Neuron (in vitro differentiated cells): ENCODE data around the gene ANKRD17.
"Not testable (repeated sequence)": the region's sequence is repeated elsewhere in the genome, so short reads cannot be mapped to it uniquely, and the experiment has no call there.

Source experiments
- H2AFZ ChIP-seq: one replicate; pipeline ENCODE4 v1.6.1; 2013; ENCODE audit warnings: low read depth, mild to moderate bottlenecking, inconsistent platforms, low read length, moderate library complexity
- H3K27me3 ChIP-seq: one replicate; pipeline ENCODE4 v1.6.1; 2013; ENCODE audit warnings: low read length; ENCODE audit not compliant: insufficient read depth
- H3K36me3 ChIP-seq: one replicate; pipeline ENCODE4 v1.6.1; 2013; ENCODE audit warnings: low read length; ENCODE audit not compliant: insufficient read depth
- H3K4me1 ChIP-seq: one replicate; pipeline ENCODE4 v1.6.1; 2013; ENCODE audit warnings: low read length; ENCODE audit not compliant: insufficient read depth
- H3K4me3 ChIP-seq: 2 replicates; pipeline ENCODE4 v1.5.1; 2013; ENCODE audit warnings: mild to moderate bottlenecking, low read length, moderate library complexity
- H3K9me3 ChIP-seq: one replicate; pipeline ENCODE4 v1.6.1; 2013; ENCODE audit warnings: low read length

ANKRD17 gene

DNA sequence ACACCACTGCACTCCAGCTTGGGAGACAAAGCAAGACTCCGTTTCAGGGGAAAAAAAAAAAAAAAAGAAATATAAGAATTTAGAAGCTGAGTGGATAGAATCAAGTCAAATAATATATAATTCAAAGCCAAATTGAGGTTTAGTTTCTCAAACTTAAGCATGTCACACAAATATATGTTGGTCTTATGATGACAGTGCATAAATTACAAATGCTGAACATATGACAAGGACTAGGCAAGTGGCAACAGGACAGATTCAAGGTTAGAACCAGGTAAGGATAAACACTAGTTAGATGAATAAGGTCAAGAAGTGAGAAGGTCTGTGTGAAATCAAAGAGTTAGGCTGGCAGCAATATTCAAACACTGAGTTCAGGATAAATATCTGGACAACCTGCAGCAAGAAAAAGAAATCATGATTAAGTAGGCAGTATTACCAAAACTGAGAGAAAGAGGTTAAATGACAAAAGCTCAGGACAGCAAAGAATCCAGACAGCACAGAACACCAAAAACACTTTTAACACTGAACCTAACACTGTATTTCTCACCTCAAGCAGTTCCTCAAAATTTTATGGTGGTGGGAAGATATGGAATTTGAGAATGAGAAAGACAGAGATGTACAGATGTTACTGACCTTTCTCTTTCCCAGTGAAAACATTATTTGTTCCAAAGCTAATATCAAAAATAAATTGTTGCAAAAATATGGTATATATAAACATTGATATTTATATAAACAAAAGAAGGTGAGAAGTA lies 45.4 kb downstream of the ANKRD17 start:
- Histone ChIP-seq H3K4me3 (no peak overlapping the region), H2AFZ (no peak overlapping the region), H3K27me3 (no peaks in the 10 kb centered on the region), H3K4me1 (no peaks in the 10 kb centered on the region), H3K36me3 (peaks cover 20% of the 10 kb centered on the region), H3K9me3 (no peaks in the 10 kb centered on the region)

- Histone ChIP-seq H3K4me1 (no peaks in the 10 kb centered on the region), H3K4me3 (no peak overlapping the region), H3K36me3 (peaks cover 20% of the 10 kb centered on the region), H3K27me3 (no peaks in the 10 kb centered on the region), H3K9me3 (no peaks in the 10 kb centered on the region), H2AFZ (no peak overlapping the region)
Measured at GRCh38 chr4:73211968-73212367, 46.6 kb downstream of the ANKRD17 start.

- no peaks in the 10 kb centered on the region for H3K4me1 ChIP-seq
- no peak overlapping the region for H3K4me3 ChIP-seq
- no peaks in the 10 kb centered on the region for H3K27me3 ChIP-seq
- H3K9me3 ChIP-seq: no peaks in the 10 kb centered on the region
- peaks cover 14% of the 10 kb centered on the region for H3K36me3 ChIP-seq
- no peak overlapping the region for H2AFZ ChIP-seq
Measured at GRCh38 chr4:73208376-73208775, 50.2 kb downstream of the ANKRD17 start.

DNA sequence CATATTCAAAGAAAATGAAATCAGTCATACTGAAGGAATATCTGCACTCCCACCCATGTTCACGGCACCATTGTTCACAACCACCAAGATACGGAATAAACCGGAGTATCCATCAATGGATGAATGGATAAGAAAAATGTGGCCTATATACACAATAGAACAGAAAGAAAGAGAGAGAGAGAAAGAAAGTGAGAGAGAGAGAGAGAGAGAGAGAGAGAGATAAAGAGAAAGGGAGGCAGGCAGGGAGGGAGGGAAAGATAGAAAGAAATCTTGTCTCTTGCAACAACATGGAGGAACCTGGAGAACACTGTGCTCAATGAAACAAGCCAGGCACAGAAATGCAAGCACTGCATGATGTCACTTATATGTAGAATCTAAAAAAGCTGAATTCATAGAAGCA lies 52.4 kb downstream of the ANKRD17 start:
- Histone ChIP-seq H3K4me3 (no peak overlapping the region), H3K36me3 (peaks cover 6% of the 10 kb centered on the region), H2AFZ (no peak overlapping the region), H3K9me3 (no peaks in the 10 kb centered on the region), H3K4me1 (no peaks in the 10 kb centered on the region), H3K27me3 (no peaks in the 10 kb centered on the region)

- H3K9me3 ChIP-seq: no peaks in the 10 kb centered on the region
- no peak overlapping the region for H3K4me3 ChIP-seq
- peaks cover 4% of the 10 kb centered on the region for H3K36me3 ChIP-seq
- no peaks in the 10 kb centered on the region for H3K4me1 ChIP-seq
- no peaks in the 10 kb centered on the region for H3K27me3 ChIP-seq
- H2AFZ ChIP-seq: no peak overlapping the region
Measured at GRCh38 chr4:73205482-73205881, 53.1 kb downstream of the ANKRD17 start.

DNA sequence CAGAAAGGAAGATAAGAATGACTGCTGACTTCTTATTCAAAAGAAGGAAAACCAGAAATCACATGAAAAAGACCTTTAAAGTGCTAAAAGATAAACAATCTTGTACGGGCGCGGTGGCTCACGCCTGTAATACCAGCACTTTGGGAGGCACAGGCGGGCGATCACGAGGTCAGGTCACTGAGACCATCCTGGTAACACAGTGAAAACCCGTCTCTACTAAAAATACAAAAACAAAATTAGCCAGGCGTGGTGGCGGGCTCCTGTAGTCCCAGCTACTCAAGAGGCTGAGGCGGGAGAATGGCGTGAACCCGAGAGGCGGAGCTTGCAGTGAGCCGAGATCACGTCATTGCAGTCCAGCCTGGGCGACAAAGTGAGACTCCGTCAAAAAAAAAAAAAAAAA lies 54.6 kb downstream of the ANKRD17 start:
- H3K9me3 ChIP-seq, H3K36me3 ChIP-seq, H3K27me3 ChIP-seq, H2AFZ ChIP-seq, H3K4me3 ChIP-seq, H3K4me1 ChIP-seq: not testable (repeated sequence)

GRCh38 chr4:73197220-73197619 lies 61.4 kb downstream of the ANKRD17 start:
- H3K4me3 ChIP-seq: no peak overlapping the region
- H3K36me3 ChIP-seq: peaks cover 13% of the 10 kb centered on the region
- no peak overlapping the region for H2AFZ ChIP-seq
- H3K4me1 ChIP-seq: no peaks in the 10 kb centered on the region
- no peaks in the 10 kb centered on the region for H3K27me3 ChIP-seq
- no peaks in the 10 kb centered on the region for H3K9me3 ChIP-seq

GRCh38 chr4:73194064-73194463 lies 64.5 kb downstream of the ANKRD17 start:
- Histone ChIP-seq H3K27me3 (no peaks in the 10 kb centered on the region), H2AFZ (no peak overlapping the region), H3K4me1 (no peaks in the 10 kb centered on the region), H3K4me3 (no peak overlapping the region), H3K9me3 (no peaks in the 10 kb centered on the region), H3K36me3 (peaks cover 16% of the 10 kb centered on the region)

- peaks cover 15% of the 10 kb centered on the region for H3K36me3 ChIP-seq
- no peaks in the 10 kb centered on the region for H3K9me3 ChIP-seq
- no peaks in the 10 kb centered on the region for H3K27me3 ChIP-seq
- H3K4me3 ChIP-seq: no peak overlapping the region
- H3K4me1 ChIP-seq: no peaks in the 10 kb centered on the region
- H2AFZ ChIP-seq: no peak overlapping the region
Measured at GRCh38 chr4:73193659-73194058, 64.9 kb downstream of the ANKRD17 start.

DNA sequence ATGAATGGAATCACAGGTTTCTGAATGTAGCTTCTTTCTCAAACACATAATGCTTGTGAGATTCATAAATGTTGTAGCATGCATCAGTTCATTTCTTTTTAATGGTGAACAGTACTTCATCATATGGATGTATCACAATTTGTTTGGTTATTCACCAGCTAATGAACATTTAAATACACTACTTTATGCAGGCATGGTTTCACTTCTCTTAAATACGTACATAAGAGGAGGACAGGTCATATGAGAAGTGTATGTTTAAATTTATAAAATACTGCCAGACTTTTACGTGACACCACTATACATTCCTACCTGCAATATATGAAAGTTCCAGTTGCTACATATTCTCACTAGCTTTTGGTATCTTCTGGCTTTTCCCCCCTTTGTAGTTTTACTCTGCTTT lies 65.4 kb downstream of the ANKRD17 start:
- H3K36me3 ChIP-seq: peaks cover 15% of the 10 kb centered on the region
- no peaks in the 10 kb centered on the region for H3K4me1 ChIP-seq
- H3K9me3 ChIP-seq: no peaks in the 10 kb centered on the region
- H3K27me3 ChIP-seq: no peaks in the 10 kb centered on the region
- H2AFZ ChIP-seq: no peak overlapping the region
- H3K4me3 ChIP-seq: no peak overlapping the region

DNA sequence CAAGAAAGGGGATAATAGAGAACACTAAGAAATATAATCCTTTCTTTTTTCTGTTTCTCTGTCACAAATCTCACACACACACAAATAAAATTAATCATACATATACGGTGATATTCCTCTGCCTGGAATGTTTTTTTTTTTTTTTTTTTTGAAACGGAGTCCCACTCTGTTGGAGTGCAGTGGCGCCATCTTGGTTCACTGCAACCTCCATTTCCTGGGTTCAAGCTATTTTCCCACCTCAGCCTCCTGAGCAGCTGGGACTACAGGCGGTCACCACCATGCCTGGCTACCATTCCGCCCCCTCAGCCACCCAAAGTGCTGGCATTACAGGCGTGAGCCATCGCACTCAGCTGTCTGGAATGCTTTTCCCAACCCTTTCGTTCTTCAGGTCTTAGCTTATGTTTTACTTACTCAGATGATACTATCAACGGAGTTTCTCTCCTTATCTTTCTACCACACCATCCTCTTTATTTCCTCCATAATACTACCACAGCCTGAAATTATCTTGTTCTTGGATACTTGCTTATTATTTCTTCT lies 69.3 kb downstream of the ANKRD17 start:
- Histone ChIP-seq H3K9me3 (no peaks in the 10 kb centered on the region), H3K4me3 (no peak overlapping the region), H2AFZ (no peak overlapping the region), H3K4me1 (no peaks in the 10 kb centered on the region), H3K27me3 (no peaks in the 10 kb centered on the region), H3K36me3 (peaks cover 11% of the 10 kb centered on the region)

DNA sequence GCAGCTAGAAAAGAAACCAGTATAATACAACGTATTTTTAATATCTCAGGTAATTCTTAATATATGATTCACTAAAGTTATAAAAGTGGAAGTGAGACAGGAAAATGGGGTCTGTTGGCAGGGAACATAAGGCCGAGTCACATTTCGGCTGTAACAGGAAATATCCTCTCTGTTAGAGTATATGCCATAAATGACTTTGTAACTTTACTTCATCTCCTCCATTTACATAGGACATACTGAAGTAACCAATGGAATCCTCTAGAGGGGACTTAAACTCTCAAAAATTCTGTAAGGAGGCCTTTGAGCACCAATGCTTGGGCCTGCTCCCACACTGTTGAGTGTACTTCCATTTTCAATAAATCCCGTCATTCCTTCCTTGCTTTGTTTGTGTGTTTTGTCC lies 71.3 kb downstream of the ANKRD17 start:
- peaks cover 11% of the 10 kb centered on the region for H3K36me3 ChIP-seq
- H3K4me1 ChIP-seq: no peaks in the 10 kb centered on the region
- no peaks in the 10 kb centered on the region for H3K9me3 ChIP-seq
- H3K4me3 ChIP-seq: no peak overlapping the region
- H3K27me3 ChIP-seq: no peaks in the 10 kb centered on the region
- H2AFZ ChIP-seq: no peak overlapping the region

- H3K27me3 ChIP-seq: no peaks in the 10 kb centered on the region
- no peaks in the 10 kb centered on the region for H3K9me3 ChIP-seq
- no peaks in the 10 kb centered on the region for H3K4me1 ChIP-seq
- H3K4me3 ChIP-seq: no peak overlapping the region
- peaks cover 11% of the 10 kb centered on the region for H3K36me3 ChIP-seq
- H2AFZ ChIP-seq: no peak overlapping the region
Measured at GRCh38 chr4:73185903-73186302, 72.7 kb downstream of the ANKRD17 start.

- no peaks in the 10 kb centered on the region for H3K27me3 ChIP-seq
- H3K4me1 ChIP-seq: no peaks in the 10 kb centered on the region
- peaks cover under 1% of the 10 kb centered on the region for H3K9me3 ChIP-seq
- H3K36me3 ChIP-seq: peaks cover 12% of the 10 kb centered on the region
- no peak overlapping the region for H3K4me3 ChIP-seq
- no peak overlapping the region for H2AFZ ChIP-seq
Measured at GRCh38 chr4:73181231-73181630, 77.4 kb downstream of the ANKRD17 start.
